Neural cell (in vitro differentiated cells): ENCODE data around the gene SMTNL2.

Experiments
- CTCF ChIP-seq: fragments of 450-650 bp; IDR thresholded peaks from 2 replicates; pipeline ENCODE4 v1.5.1; 2014; ENCODE audit warnings: antibody characterized with exemption, mild to moderate bottlenecking, moderate library complexity; ENCODE audit not compliant: poor library complexity, severe bottlenecking
- EP300 ChIP-seq: fragments of 450-650 bp; conservative IDR thresholded peaks from 2 replicates; pipeline ENCODE4 v1.6.1; 2014; ENCODE audit warnings: antibody characterized with exemption, mild to moderate bottlenecking, moderate library complexity; ENCODE audit not compliant: poor library complexity, severe bottlenecking
- EZH2 ChIP-seq: fragments of 200-600, 300-800 bp; shearing (Covaris generic), sonication (generic); IDR thresholded peaks from 2 replicates; pipeline ENCODE4 v1.6.1; 2014; ENCODE audit warnings: antibody characterized with exemption, low read length, borderline replicate concordance, mild to moderate bottlenecking; ENCODE audit not compliant: insufficient read depth, poor library complexity, severe bottlenecking
- POLR2AphosphoS5 ChIP-seq: IDR thresholded peaks from 2 replicates; pipeline ENCODE4 v1.6.1; 2012
- RAD21 ChIP-seq: fragments of 450-650 bp; conservative IDR thresholded peaks from 2 replicates; pipeline ENCODE4 v1.6.1; 2014; ENCODE audit warnings: antibody characterized with exemption, mild to moderate bottlenecking, moderate library complexity
- TAF1 ChIP-seq: IDR thresholded peaks from 2 replicates; pipeline ENCODE4 v1.6.1; 2012; ENCODE audit warnings: low read depth

GRCh38 chr17:4577386-4577993 lies 6.8 kb upstream of the SMTNL2 start:
- TF ChIP-seq CTCF = no peak
- TF ChIP-seq POLR2AphosphoS5 = no peak
- TF ChIP-seq TAF1 = no peak
- TF ChIP-seq EP300 = no peak
- TF ChIP-seq EZH2 = no peak
- TF ChIP-seq RAD21 = no peak
